ENCODE results near the gene TSC1.

The TSC1 gene

GRCh38 chr9:132985489-132985888, 41.1 kb upstream of the TSC1 start:
- Histone ChIP-seq H3K9me2 (replicated peaks; ENCODE audit: insufficient read depth, low read length) (no peaks in the 10 kb centered on the region), H3K4me3 (ENCODE audit: insufficient read depth, low read length, poor library complexity, severe bottlenecking) (no peak overlapping the region), H3K27ac (ENCODE audit: low read depth, low read length) (no peak overlapping the region), H3K9me3 (ENCODE audit: insufficient read depth, low read length) (no peaks in the 10 kb centered on the region), H2AFZ (ENCODE audit: low read depth, low read length, severe bottlenecking) (no peak overlapping the region), H3F3A (ENCODE audit: insufficient read depth) (no peaks in the 10 kb centered on the region), H4K20me1 (ENCODE audit: low read depth, low read length) (no peaks in the 10 kb centered on the region), H3K27me3 (ENCODE audit: low read length) (no peaks in the 10 kb centered on the region; the same call in 1 of the 2 replicates), H3K36me3 (ENCODE audit: low read length) (no peaks in the 10 kb centered on the region), H3K9ac (ENCODE audit: low read length) (no peak overlapping the region), H3K79me2 (ENCODE audit: insufficient read depth, low read length) (no peaks in the 10 kb centered on the region), H3K4me2 (ENCODE audit: low read depth, low read length, poor library complexity, severe bottlenecking) (no peak overlapping the region)
- TF ChIP-seq EZH2phosphoT487 (conservative IDR thresholded peaks at IDR 0.05; ENCODE audit: low read length) = no peak
- TF ChIP-seq CTCF (IDR thresholded peaks at IDR 0.05; ENCODE audit: insufficient read depth, low read length, poor library complexity, severe bottlenecking) = no peak

- H3K4me3 ChIP-seq (ENCODE audit: insufficient read depth, low read length, poor library complexity, severe bottlenecking) = no peak overlapping the region
- TF ChIP-seq EZH2phosphoT487 (conservative IDR thresholded peaks at IDR 0.05; ENCODE audit: low read length) (no peak), CTCF (IDR thresholded peaks at IDR 0.05; ENCODE audit: insufficient read depth, low read length, poor library complexity, severe bottlenecking) (no peak)
- no peaks in the 10 kb centered on the region for H3K9me2 ChIP-seq (replicated peaks; ENCODE audit: insufficient read depth, low read length)
- no peaks in the 10 kb centered on the region; the same call in 1 of the 2 replicates for H3K27me3 ChIP-seq (ENCODE audit: low read length)
- H3K79me2 ChIP-seq (ENCODE audit: insufficient read depth, low read length) = no peaks in the 10 kb centered on the region
- no peak overlapping the region for H3K9ac ChIP-seq (ENCODE audit: low read length)
- H3K27ac ChIP-seq (ENCODE audit: low read depth, low read length) = no peak overlapping the region
- H4K20me1 ChIP-seq (ENCODE audit: low read depth, low read length) = no peaks in the 10 kb centered on the region
- H3K9me3 ChIP-seq (ENCODE audit: insufficient read depth, low read length) = no peaks in the 10 kb centered on the region
- no peak overlapping the region for H2AFZ ChIP-seq (ENCODE audit: low read depth, low read length, severe bottlenecking)
- no peaks in the 10 kb centered on the region for H3K36me3 ChIP-seq (ENCODE audit: low read length)
- H3K4me2 ChIP-seq (ENCODE audit: low read depth, low read length, poor library complexity, severe bottlenecking) = no peak overlapping the region
- no peaks in the 10 kb centered on the region for H3F3A ChIP-seq (ENCODE audit: insufficient read depth)
These were observed 40.6 kb upstream of the TSC1 start for GRCh38 chr9:132985071-132985350.

- H3K27me3 ChIP-seq (ENCODE audit: low read length) = no peaks in the 10 kb centered on the region; the same call in 1 of the 2 replicates
- no peaks in the 10 kb centered on the region for H3K9me2 ChIP-seq (replicated peaks; ENCODE audit: insufficient read depth, low read length)
- no peaks in the 10 kb centered on the region for H3K79me2 ChIP-seq (ENCODE audit: insufficient read depth, low read length)
- H3K4me3 ChIP-seq (ENCODE audit: insufficient read depth, low read length, poor library complexity, severe bottlenecking) = no peak overlapping the region
- no peaks in the 10 kb centered on the region for H3K36me3 ChIP-seq (ENCODE audit: low read length)
- no peak overlapping the region for H3K9ac ChIP-seq (ENCODE audit: low read length)
- no peak overlapping the region for H2AFZ ChIP-seq (ENCODE audit: low read depth, low read length, severe bottlenecking)
- no peak overlapping the region for H3K27ac ChIP-seq (ENCODE audit: low read depth, low read length)
- no peaks in the 10 kb centered on the region for H3F3A ChIP-seq (ENCODE audit: insufficient read depth)
- no peak for TF ChIP-seq EZH2phosphoT487 (conservative IDR thresholded peaks at IDR 0.05; ENCODE audit: low read length)
- no peak for TF ChIP-seq CTCF (IDR thresholded peaks at IDR 0.05; ENCODE audit: insufficient read depth, low read length, poor library complexity, severe bottlenecking)
- no peaks in the 10 kb centered on the region for H3K9me3 ChIP-seq (ENCODE audit: insufficient read depth, low read length)
- H3K4me2 ChIP-seq (ENCODE audit: low read depth, low read length, poor library complexity, severe bottlenecking) = no peak overlapping the region
- H4K20me1 ChIP-seq (ENCODE audit: low read depth, low read length) = no peaks in the 10 kb centered on the region
These were observed 40.0 kb upstream of the TSC1 start for GRCh38 chr9:132984202-132985070.
